GM19372 (cell line): ENCODE measurements around the gene GABRR3.
A peak's percentile ranks its signal among the peaks of the same experiment; 100 is the strongest.

Experiments
- ATAC-seq: cut with Tn5 transposase; IDR thresholded peaks from one replicate; pipeline ENCODE4 v1.9.1; 2021; ENCODE audit warnings: mild to moderate bottlenecking, low read depth, moderate library complexity; ENCODE audit not compliant: unreplicated experiment

GABRR3 gene

GRCh38 chr3:98035208-98035607 lies at the start of gene GABRR3:
Gene GABRR3, minus strand, starts transcription at chr3:98035315. Its CDS starts 328 bp downstream, at chr3:98034987.
- no peak for ATAC-seq

GRCh38 chr3:98073486-98073885 lies 38.4 kb upstream of the GABRR3 start:
- no peak for ATAC-seq

GRCh38 chr3:98070840-98071239 lies 35.7 kb upstream of the GABRR3 start:
- no peak for ATAC-seq

GRCh38 chr3:98068824-98069223 lies 33.7 kb upstream of the GABRR3 start:
- no peak for ATAC-seq

- ATAC-seq: no peak
These were observed 23.3 kb upstream of the GABRR3 start for GRCh38 chr3:98058244-98058960.

- no peak for ATAC-seq
These were observed 22.5 kb upstream of the GABRR3 start for GRCh38 chr3:98057631-98058030.

GRCh38 chr3:98056035-98056434 lies 20.9 kb upstream of the GABRR3 start:
- ATAC-seq: no peak

GRCh38 chr3:98049271-98049670 lies 14.2 kb upstream of the GABRR3 start:
- ATAC-seq: no peak

- no peak for ATAC-seq
These were observed 13.5 kb upstream of the GABRR3 start for GRCh38 chr3:98048586-98048985.

- ATAC-seq: no peak
These were observed 6.2 kb upstream of the GABRR3 start for GRCh38 chr3:98041350-98041749.

- ATAC-seq: peak; percentile 93
These were observed 4.4 kb upstream of the GABRR3 start for GRCh38 chr3:98039322-98040024.

GRCh38 chr3:98038876-98039275 lies 3.8 kb upstream of the GABRR3 start:
- peak; percentile 5 for ATAC-seq

GRCh38 chr3:98038286-98038685 lies 3.2 kb upstream of the GABRR3 start:
- ATAC-seq: no peak

- ATAC-seq: no peak
These were observed 629 bp downstream of the GABRR3 start for GRCh38 chr3:98034486-98034885.

GRCh38 chr3:98034036-98034435 lies 1.1 kb downstream of the GABRR3 start:
- no peak for ATAC-seq

GRCh38 chr3:98032904-98033303 lies 2.2 kb downstream of the GABRR3 start:
- no peak for ATAC-seq

GRCh38 chr3:98032265-98032664 lies 2.9 kb downstream of the GABRR3 start:
- ATAC-seq: no peak

- no peak for ATAC-seq
These were observed 6.0 kb downstream of the GABRR3 start for GRCh38 chr3:98029083-98029482.

GRCh38 chr3:98027085-98027446 lies 8.0 kb downstream of the GABRR3 start:
- ATAC-seq: peak; percentile 35

GRCh38 chr3:98026425-98027084 lies 8.6 kb downstream of the GABRR3 start:
- peak; percentile 49 for ATAC-seq

- ATAC-seq: no peak
These were observed 9.6 kb downstream of the GABRR3 start for GRCh38 chr3:98025392-98025945.
